HepG2 (cell line): ENCODE results near the gene KLHL11. TPM values are rescaled to one million over a fixed set of nuclear protein-coding genes. Genes with fewer than 3 reads are reported as not detected.

Source experiments
- ATAC-seq: fragments of 200-7000 bp; cut with Tn5 transposase; 3 replicates; pipeline ENCODE4 v1.9.1; 2020; ENCODE audit warnings: mild to moderate bottlenecking, moderate library complexity
- BruUV-seq: library from RNA; stranded (reverse); fragments of 400-500 nt; replicated peaks from 2 replicates; lab custom pipeline; 2021; lab: Mats Ljungman, UMichigan
- CTCF ChIA-PET: fragments of 300-600 bp; formaldehyde crosslinking; extraction: SDS; loops from one replicate; lab custom pipeline; 2021; ENCODE audit warnings: low total read pairs, inconsistent platforms, low intra/inter-chr PET ratio; lab: Yijun Ruan, JAX
- POLR2A ChIA-PET: fragments of 350-600 bp; sonication (Branson Sonifier 250); formaldehyde crosslinking; loops from one replicate; lab custom pipeline; 2020; ENCODE audit warnings: antibody characterized with exemption, inconsistent platforms; lab: Yijun Ruan, JAX
- DNase-seq: peaks from one replicate; pipeline ENCODE4 v3.0.0-alpha.2; 2015; ENCODE audit warnings: low spot score
- FAIRE-seq: peaks from 3 replicates; lab custom pipeline; 2011; peaks lifted over from hg19 to GRCh38; lab: Jason Lieb, UNC
- H2AFZ ChIP-seq: one replicate; pipeline ENCODE4 v1.6.1; 2011; ENCODE audit warnings: low read length, inconsistent platforms
- H3K27ac ChIP-seq: fragments of 300-600 bp; 3 replicates; pipeline ENCODE4 v1.8.0; 2011; ENCODE audit warnings: mixed run types, mild to moderate bottlenecking, mixed read lengths, low read length, inconsistent platforms; ENCODE audit not compliant: insufficient read depth; ENCODE audit errors: extremely low read length
- H3K27me3 ChIP-seq, 2 experiments: fragments of 200-600 bp in 1 of 2; 2 replicates in 1 of 2; 3 replicates in 1 of 2; pipeline versions ENCODE4 v1.6.0 to v1.8.0; 2011; ENCODE audit warnings: low read length in 2 of 2, mild to moderate bottlenecking in 2 of 2, moderate library complexity in 2 of 2, inconsistent platforms in 1 of 2; ENCODE audit not compliant: insufficient read depth in 2 of 2, control insufficient read depth in 1 of 2
- H3K36me3 ChIP-seq, 2 experiments: fragments of 200-600 bp in 1 of 2; replicated peaks in 1 of 2; 2 replicates in 1 of 2; 3 replicates in 1 of 2; pipeline versions ENCODE4 v1.5.1 to v1.8.0; 2011; ENCODE audit warnings: low read length in 2 of 2, inconsistent platforms in 1 of 2; ENCODE audit not compliant: insufficient read depth in 2 of 2, control insufficient read depth in 1 of 2
- H3K4me1 ChIP-seq: 2 replicates; pipeline ENCODE4 v1.5.1; 2012; ENCODE audit warnings: low read length, inconsistent platforms; ENCODE audit not compliant: insufficient read depth
- H3K4me2 ChIP-seq: 2 replicates; pipeline ENCODE4 v1.6.0; 2011; ENCODE audit warnings: low read depth, low read length, inconsistent platforms
- H3K4me3 ChIP-seq, 3 experiments: fragments of 200-600 bp in 1 of 3; sonication (generic), shearing (Covaris generic) in 1 of 3; replicated peaks in 1 of 3; 2 replicates each; pipeline ENCODE4 v1.5.1; 2011 to 2016; ENCODE audit warnings: low read length in 3 of 3, inconsistent platforms in 2 of 3, low read depth in 2 of 3, mild to moderate bottlenecking in 2 of 3, control low read depth in 1 of 3, mixed read lengths in 1 of 3; ENCODE audit not compliant: insufficient read depth in 1 of 3
- H3K79me2 ChIP-seq: one replicate; pipeline ENCODE4 v1.6.1; 2011; ENCODE audit warnings: low read length, inconsistent platforms; ENCODE audit not compliant: insufficient read depth
- H3K9ac ChIP-seq: 2 replicates; pipeline ENCODE4 v1.6.0; 2011; ENCODE audit warnings: mild to moderate bottlenecking, low read depth, low read length, inconsistent platforms; ENCODE audit not compliant: insufficient read depth
- H3K9me3 ChIP-seq: 2 replicates; pipeline ENCODE4 v1.5.1; 2012; ENCODE audit warnings: mild to moderate bottlenecking, low read length
- H4K20me1 ChIP-seq: 2 replicates; pipeline ENCODE4 v1.6.0; 2011; ENCODE audit warnings: inconsistent platforms, mild to moderate bottlenecking, low read length, moderate library complexity; ENCODE audit not compliant: insufficient read depth
- FOXM1 ChIP-seq: sonication (generic); formaldehyde crosslinking; IDR thresholded peaks from 2 replicates; pipeline ENCODE4 v1.5.0; 2020; ENCODE audit warnings: missing genetic modification reagents
- HDAC1 ChIP-seq: sonication (generic); formaldehyde crosslinking; IDR thresholded peaks from 2 replicates; pipeline ENCODE4 v1.5.1; 2020; ENCODE audit warnings: mild to moderate bottlenecking, missing genetic modification reagents
- NCOA1 ChIP-seq: sonication (generic); formaldehyde crosslinking; IDR thresholded peaks from 2 replicates; pipeline ENCODE4 v1.9.0; 2021; ENCODE audit warnings: missing genetic modification reagents
- ZNF207 ChIP-seq: fragments of 450-650 bp; IDR thresholded peaks from 2 replicates; pipeline ENCODE4 v1.6.1; 2016; ENCODE audit warnings: antibody characterized with exemption, borderline replicate concordance
- ZNF629 ChIP-seq: sonication (generic); formaldehyde crosslinking; conservative IDR thresholded peaks from 2 replicates; pipeline ENCODE4 v1.5.0; 2020; ENCODE audit warnings: missing genetic modification reagents
- ZSCAN12 ChIP-seq: sonication (generic); formaldehyde crosslinking; IDR thresholded peaks from 2 replicates; pipeline ENCODE4 v1.9.0; 2021; ENCODE audit warnings: mild to moderate bottlenecking, missing genetic modification reagents
- WGBS: methylation state at CpG from one replicate; pipeline ENCODE4 v1.1.6; 2017; ENCODE audit warnings: low lambda C conversion rate; 5-methylcytosine and 5-hydroxymethylcytosine counted together
- in situ Hi-C: cut with HindIII; loops from 2 replicates; pipeline ENCODE4 v1.10.0; 2017; ENCODE audit warnings: low pct_unique_long_range_greater_than_20kb; ENCODE audit not compliant: extremely low pct_ligation_motif_present
- intact Hi-C: fragments of 100-400 bp; cut with micrococcal nuclease; formaldehyde crosslinking; loops from one replicate; pipeline ENCODE4 v1.10.0; 2022; ENCODE audit not compliant: unreplicated experiment
- polyA plus RNA-seq, 8 experiments: library from polyadenylated mRNA; depleted of rRNA in 3 of 8; stranded (reverse) in 7 of 8; unstranded in 1 of 8; fragments of >200 nt; fragmentation: Illumina TruSeq in 4 of 8; extraction: Trizol in 4 of 8; gene quantifications; 2 replicates each; pipeline versions ENCODE4 v1.2.1 to v1.2.3, GENCODE V29; 2011 to 2016; ENCODE audit warnings: low read depth in 4 of 8, missing spikeins in 1 of 8, mixed read lengths in 1 of 8; ENCODE audit not compliant: insufficient read depth in 1 of 8
- total RNA-seq, 5 experiments: library from RNA; depleted of rRNA; stranded (reverse); fragments of >200 nt; fragmentation: Illumina TruSeq; extraction: Trizol; gene quantifications; 2 replicates each; pipeline ENCODE4 v1.2.3, GENCODE V29; 2016; ENCODE audit warnings: low read depth in 1 of 5

The KLHL11 gene
- total and polyA plus RNA-seq, 2 of the 13 experiments (the other 11 are each of a cell fraction or from before 2014, with no cell fraction given), result 7.7 to 27.5 TPM

GRCh38 chr17:41864836-41865595, at the start of gene KLHL11 (continued):
- TF ChIP-seq ZNF207, result no peak

GRCh38 chr17:41915020-41915419, 49.8 kb upstream of the KLHL11 start:
- ChIA-PET CTCF (no interaction called here), POLR2A (interaction anchor here (1.0 to 2.0 kb wide), 6 partner anchors 15 to 227 kb away, joined by 3 to 11 read pairs (median 4); partner anchors contain the start of gene ODAD4)
- TF ChIP-seq NCOA1 (0 out of 2 replicates have a peak, but pooled peaks have one; percentile 52), ZNF629 (CRISPR knock-in tag) (peak; percentile 88), HDAC1 (CRISPR knock-in tag) (0 out of 2 replicates have a peak, but pooled peaks have one; percentile 2), ZSCAN12 (0 out of 2 replicates have a peak, but pooled peaks have one; percentile 45), FOXM1 (CRISPR knock-in tag) (no peak)
- Histone ChIP-seq H3K4me2 (peak overlapping the region; percentile 61), H3K9me3 (no peaks in the 10 kb centered on the region), H2AFZ (no peak overlapping the region), H3K27ac (peak overlapping the region; percentile 52), H3K79me2 (peaks cover 66% of the 10 kb centered on the region), H3K36me3 (peaks cover 22 to 42% of the 10 kb centered on the region in 2 experiments), H3K27me3 (no peaks in the 10 kb centered on the region; a peak in 1 of 5 replicates), H3K4me1 (peaks cover 59% of the 10 kb centered on the region), H3K4me3 (peak overlapping the region in 1 of 3 experiments; percentile 8; a peak in 1 of 6 replicates), H3K9ac (peak overlapping the region; percentile 9; the same call in 1 of the 2 replicates), H4K20me1 (peaks cover 45% of the 10 kb centered on the region)
- 61% methylated on average over 5 of the region's 5 CpGs for WGBS
- FAIRE-seq (peak; percentile 59), DNase-seq (no peak), ATAC-seq (no peak)
- intact Hi-C loops, result loop anchor here (5.0 kb wide), 1 partner anchor 42 kb away; no protein-coding TSS in a partner anchor
- in situ Hi-C loops, result no loop called here
- BruUV-seq, result no TSS peak
